Mucosa of rectum (tissue), 2 donors: Measurements from ENCODE around the gene HDLBP.

ENCODE experiments used
- H3K27ac ChIP-seq, 2 donors: one replicate each; pipeline ENCODE4 v1.7.0; 2013; ENCODE audit warnings: inconsistent platforms in 2 of 2, low read depth in 2 of 2, low read length in 2 of 2
- H3K27me3 ChIP-seq, 2 donors: one replicate each; pipeline ENCODE4 v1.7.0; 2013; ENCODE audit warnings: low read length in 2 of 2; ENCODE audit not compliant: control insufficient read depth in 2 of 2, insufficient read depth in 2 of 2
- H3K36me3 ChIP-seq, 2 donors: one replicate each; pipeline ENCODE4 v1.7.0; 2013; ENCODE audit warnings: low read length in 2 of 2; ENCODE audit not compliant: control insufficient read depth in 2 of 2, insufficient read depth in 2 of 2
- H3K4me1 ChIP-seq, 2 donors: one replicate each; pipeline ENCODE4 v1.7.0; 2013; ENCODE audit warnings: low read length in 2 of 2, mild to moderate bottlenecking in 1 of 2; ENCODE audit not compliant: control insufficient read depth in 2 of 2, insufficient read depth in 2 of 2
- H3K4me3 ChIP-seq, 2 donors: one replicate each; pipeline ENCODE4 v1.7.0; 2013; ENCODE audit warnings: low read length in 2 of 2
- H3K9ac ChIP-seq, 2 donors: one replicate each; pipeline ENCODE4 v1.7.0; 2013; ENCODE audit warnings: low read length in 2 of 2, low read depth in 1 of 2, mild to moderate bottlenecking in 1 of 2
- H3K9me3 ChIP-seq, 2 donors: one replicate each; pipeline ENCODE4 v1.7.0; 2013; ENCODE audit warnings: low read length in 2 of 2; ENCODE audit not compliant: control insufficient read depth in 2 of 2
- donor health status: healthy.
- donor health status: Normal muscosa, but diverticular disease.

The HDLBP gene

GRCh38 chr2:241203218-241204009 is 112.1 kb downstream of the HDLBP start:
- H3K27ac ChIP-seq: no peak overlapping the region
- no peaks in the 10 kb centered on the region for H3K9me3 ChIP-seq
- no peaks in the 10 kb centered on the region for H3K36me3 ChIP-seq
- H3K9ac ChIP-seq: no peak overlapping the region
- H3K27me3 ChIP-seq: no peaks in the 10 kb centered on the region
- H3K4me1 ChIP-seq: no peaks in the 10 kb centered on the region
- H3K4me3 ChIP-seq: no peak overlapping the region

GRCh38 chr2:241202681-241203080 is 112.8 kb downstream of the HDLBP start:
- H3K27ac ChIP-seq: no peak overlapping the region
- H3K36me3 ChIP-seq: no peaks in the 10 kb centered on the region
- no peak overlapping the region for H3K4me3 ChIP-seq
- H3K27me3 ChIP-seq: no peaks in the 10 kb centered on the region
- H3K9me3 ChIP-seq: no peaks in the 10 kb centered on the region
- no peak overlapping the region for H3K9ac ChIP-seq
- no peaks in the 10 kb centered on the region for H3K4me1 ChIP-seq

- no peaks in the 10 kb centered on the region for H3K9me3 ChIP-seq
These were observed 113.2 kb downstream of the HDLBP start for GRCh38 chr2:241202268-241202585.

GRCh38 chr2:241201445-241202267 is 113.8 kb downstream of the HDLBP start:
- no peak overlapping the region for H3K9ac ChIP-seq
- no peak overlapping the region for H3K4me3 ChIP-seq
- peaks cover 0 to 2% of the 10 kb centered on the region in 2 donors for H3K4me1 ChIP-seq
- H3K27me3 ChIP-seq: no peaks in the 10 kb centered on the region
- H3K36me3 ChIP-seq: no peaks in the 10 kb centered on the region
- no peak overlapping the region for H3K27ac ChIP-seq
- no peaks in the 10 kb centered on the region for H3K9me3 ChIP-seq

More at GRCh38 chr2:241202268-241202585, 113.2 kb downstream of the HDLBP start:
- H3K4me1 ChIP-seq: no peaks in the 10 kb centered on the region
- H3K9ac ChIP-seq: no peak overlapping the region
- no peak overlapping the region for H3K4me3 ChIP-seq
- H3K27ac ChIP-seq: no peak overlapping the region
- no peaks in the 10 kb centered on the region for H3K36me3 ChIP-seq
- H3K27me3 ChIP-seq: no peaks in the 10 kb centered on the region

DNA sequence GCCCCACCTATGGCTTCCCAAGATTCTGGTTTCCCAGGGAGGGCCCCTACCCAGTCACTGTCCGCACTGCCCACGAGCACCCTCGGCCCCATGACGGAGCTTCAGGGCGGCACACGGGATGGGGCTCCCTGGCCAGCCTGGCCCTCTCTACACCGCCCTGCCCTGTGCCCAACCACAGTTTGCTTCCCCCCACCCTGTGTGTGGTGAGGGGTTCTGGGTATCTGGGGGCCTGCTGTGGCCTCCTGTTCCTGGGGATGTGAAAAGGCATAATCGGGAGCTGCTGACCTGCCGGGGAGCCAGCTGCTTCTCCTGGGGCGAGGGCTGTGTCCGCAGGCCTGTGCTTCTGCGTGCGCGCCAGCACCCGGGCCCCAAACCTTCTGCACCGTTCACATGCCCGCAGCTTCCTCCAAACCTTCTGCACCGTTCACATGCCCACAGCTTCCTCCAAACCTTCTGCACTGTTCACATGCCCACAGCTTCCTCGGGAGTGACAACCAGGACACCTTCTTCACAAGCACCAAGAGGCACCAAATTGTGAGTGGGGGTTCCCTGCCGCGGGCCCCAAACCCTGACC is 114.6 kb downstream of the HDLBP start:
- Histone ChIP-seq H3K4me1 (peaks cover 0 to 2% of the 10 kb centered on the region in 2 donors), H3K36me3 (no peaks in the 10 kb centered on the region), H3K27me3 (no peaks in the 10 kb centered on the region), H3K9ac (no peak overlapping the region), H3K4me3 (no peak overlapping the region), H3K9me3 (no peaks in the 10 kb centered on the region), H3K27ac (no peak overlapping the region)

DNA sequence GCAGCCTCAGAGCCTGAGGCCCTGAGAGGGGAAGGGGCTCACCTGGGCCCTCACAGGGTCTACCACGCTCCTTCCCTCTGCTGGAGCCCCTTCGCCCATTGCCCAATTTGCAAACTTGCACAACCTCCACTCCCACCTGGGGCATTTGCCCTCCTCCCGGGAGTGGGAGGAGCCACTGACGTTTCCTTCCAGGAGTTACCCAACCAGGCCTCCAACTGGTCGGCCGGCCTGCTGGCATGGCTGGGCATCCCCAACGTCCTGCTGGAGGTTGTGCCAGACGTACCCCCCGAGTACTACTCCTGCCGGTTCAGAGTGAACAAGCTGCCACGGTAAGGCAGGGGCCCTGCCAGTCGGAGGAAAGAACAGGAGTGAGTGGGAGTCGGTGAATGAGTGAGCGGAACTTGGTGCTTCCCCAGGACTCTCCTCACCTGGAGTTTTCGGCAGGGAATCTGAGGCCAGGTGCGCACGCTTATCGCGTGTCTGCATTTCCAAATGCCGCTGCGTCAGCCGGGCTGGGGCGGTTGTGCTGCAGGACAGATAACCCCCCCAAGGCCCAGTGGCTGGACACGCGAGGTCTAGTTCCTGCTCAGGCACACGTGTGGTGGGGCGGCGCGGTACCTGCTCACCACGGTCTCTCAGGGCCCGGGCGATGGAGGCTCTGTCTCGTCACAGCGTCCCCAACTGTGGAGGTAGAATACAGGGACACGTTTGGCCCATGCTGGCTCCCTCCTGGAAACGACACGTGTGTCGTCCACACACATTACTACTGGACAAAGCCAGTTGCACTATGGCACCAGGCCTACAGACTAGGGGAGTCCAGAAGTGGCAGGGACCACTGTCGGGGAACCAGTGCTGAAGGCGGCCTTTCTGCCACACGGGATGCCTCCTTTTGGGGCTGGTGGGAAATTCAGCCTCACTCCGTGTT is 115.3 kb downstream of the HDLBP start:
- H3K27me3 ChIP-seq: no peaks in the 10 kb centered on the region
- H3K27ac ChIP-seq: no peak overlapping the region
- no peaks in the 10 kb centered on the region for H3K9me3 ChIP-seq

GRCh38 chr2:241199286-241199685 is 116.2 kb downstream of the HDLBP start:
- Histone ChIP-seq H3K4me3 (no peak overlapping the region), H3K27me3 (no peaks in the 10 kb centered on the region), H3K9ac (no peak overlapping the region), H3K9me3 (no peaks in the 10 kb centered on the region), H3K36me3 (no peaks in the 10 kb centered on the region), H3K27ac (no peak overlapping the region), H3K4me1 (peaks cover 0 to 2% of the 10 kb centered on the region in 2 donors)

More for the DNA sequence above, 115.3 kb downstream of the HDLBP start:
- Histone ChIP-seq H3K4me3 (no peak overlapping the region), H3K36me3 (no peaks in the 10 kb centered on the region), H3K9ac (no peak overlapping the region), H3K4me1 (peaks cover 0 to 2% of the 10 kb centered on the region in 2 donors)

GRCh38 chr2:241198381-241199279 is 116.8 kb downstream of the HDLBP start:
- H3K36me3 ChIP-seq: no peaks in the 10 kb centered on the region
- H3K4me1 ChIP-seq: peaks cover 0 to 2% of the 10 kb centered on the region in 2 donors
- H3K4me3 ChIP-seq: no peak overlapping the region
- H3K27ac ChIP-seq: no peak overlapping the region
- H3K9ac ChIP-seq: no peak overlapping the region
- no peaks in the 10 kb centered on the region for H3K27me3 ChIP-seq
- H3K9me3 ChIP-seq: no peaks in the 10 kb centered on the region

GRCh38 chr2:241197947-241198346 is 117.5 kb downstream of the HDLBP start:
- Histone ChIP-seq H3K36me3 (no peaks in the 10 kb centered on the region), H3K4me1 (peaks cover 0 to 2% of the 10 kb centered on the region in 2 donors), H3K27me3 (no peaks in the 10 kb centered on the region), H3K4me3 (no peak overlapping the region), H3K9ac (no peak overlapping the region), H3K27ac (no peak overlapping the region), H3K9me3 (no peaks in the 10 kb centered on the region)
